WTC11 (cell line): ENCODE measurements around the gene ELK3. TPM values are rescaled to one million over a fixed set of nuclear protein-coding genes. Genes with fewer than 3 reads are reported as not detected.

Experiments used
- ATAC-seq: fragments of 200-7000 bp; cut with Tn5 transposase; 2 replicates; pipeline ENCODE4 v1.10.0; 2021; ENCODE audit warnings: mild to moderate bottlenecking, moderate library complexity
- CTCF ChIA-PET: fragments of 300-600 bp; sonication (Branson Sonifier 250); formaldehyde crosslinking; loops from one replicate; lab custom pipeline; 2021; ENCODE audit warnings: antibody characterized with exemption; lab: Charles Lee
- POLR2A ChIA-PET: fragments of 350-600 bp; sonication (Branson Sonifier 250); formaldehyde crosslinking; loops from one replicate; lab custom pipeline; 2021; ENCODE audit warnings: antibody characterized with exemption; lab: Charles Lee
- DNase-seq: peaks from one replicate; pipeline ENCODE4 v3.0.0; 2021; ENCODE audit warnings: low spot score
- H3K27ac Mint-ChIP-seq: 2 replicates; pipeline ENCODE4 v1.8.0; 2021; ENCODE audit warnings: mixed read lengths
- H3K27me3 Mint-ChIP-seq: 2 replicates; pipeline ENCODE4 v1.8.0; 2021; ENCODE audit warnings: low read depth, mild to moderate bottlenecking, moderate library complexity, mixed read lengths
- H3K36me3 Mint-ChIP-seq: 2 replicates; pipeline ENCODE4 v1.8.0; 2021; ENCODE audit warnings: mixed read lengths
- H3K4me1 Mint-ChIP-seq: 2 replicates; pipeline ENCODE4 v1.8.0; 2022; ENCODE audit warnings: mixed read lengths
- H3K4me3 Mint-ChIP-seq: 2 replicates; pipeline ENCODE4 v1.8.0; 2021; ENCODE audit warnings: mild to moderate bottlenecking, moderate library complexity, mixed read lengths
- H3K9me3 Mint-ChIP-seq: 2 replicates; pipeline ENCODE4 v1.8.0; 2021; ENCODE audit warnings: mixed read lengths
- ARID4B ChIP-seq: sonication (generic); formaldehyde crosslinking; IDR thresholded peaks from 2 replicates; pipeline ENCODE4 v1.8.0; 2023; ENCODE audit warnings: missing genetic modification reagents, mild to moderate bottlenecking, borderline replicate concordance
- ATF2 ChIP-seq: sonication (generic); formaldehyde crosslinking; IDR thresholded peaks from 2 replicates; pipeline ENCODE4 v1.8.1; 2022; ENCODE audit warnings: low read depth, missing genetic modification reagents, borderline replicate concordance
- E2F1 ChIP-seq: sonication (generic); formaldehyde crosslinking; IDR thresholded peaks from 2 replicates; pipeline ENCODE4 v1.8.0; 2022; ENCODE audit warnings: mild to moderate bottlenecking, missing genetic modification reagents
- ELF4 ChIP-seq: sonication (generic); formaldehyde crosslinking; IDR thresholded peaks from 2 replicates; pipeline ENCODE4 v1.8.1; 2022; ENCODE audit warnings: low read depth, mild to moderate bottlenecking, moderate library complexity, missing genetic modification reagents
- GTF2I ChIP-seq: fragments of 250-450 bp; sonication (Bioruptor Pico); conservative IDR thresholded peaks from 2 replicates; pipeline ENCODE4 v1.4.0; 2021; ENCODE audit warnings: mild to moderate bottlenecking
- HMGA2 ChIP-seq: fragments of 250-450 bp; sonication (Bioruptor Pico); IDR thresholded peaks from 2 replicates; pipeline ENCODE4 v1.4.0; 2021; ENCODE audit warnings: mild to moderate bottlenecking, moderate library complexity
- JUN ChIP-seq: sonication (generic); formaldehyde crosslinking; IDR thresholded peaks from 2 replicates; pipeline ENCODE4 v1.8.0; 2023; ENCODE audit warnings: mild to moderate bottlenecking, missing genetic modification reagents
- MAX ChIP-seq: sonication (generic); formaldehyde crosslinking; IDR thresholded peaks from 2 replicates; pipeline ENCODE4 v1.8.0; 2022; ENCODE audit warnings: mild to moderate bottlenecking, missing genetic modification reagents
- MYBL2 ChIP-seq: sonication (generic); formaldehyde crosslinking; IDR thresholded peaks from 2 replicates; pipeline ENCODE4 v1.8.1; 2023; ENCODE audit warnings: mild to moderate bottlenecking, moderate library complexity, missing genetic modification reagents
- NR2C2 ChIP-seq: sonication (generic); formaldehyde crosslinking; IDR thresholded peaks from 2 replicates; pipeline ENCODE4 v1.8.0; 2022; ENCODE audit warnings: mild to moderate bottlenecking, missing genetic modification reagents
- NR3C1 ChIP-seq: sonication (generic); formaldehyde crosslinking; conservative IDR thresholded peaks from 2 replicates; pipeline ENCODE4 v1.8.1; 2023; ENCODE audit warnings: low read depth, mild to moderate bottlenecking, missing genetic modification reagents
- SMAD3 ChIP-seq: sonication (generic); formaldehyde crosslinking; IDR thresholded peaks from 2 replicates; pipeline ENCODE4 v1.8.0; 2022; ENCODE audit warnings: missing genetic modification reagents, mild to moderate bottlenecking, borderline replicate concordance
- STAT6 ChIP-seq: sonication (generic); formaldehyde crosslinking; conservative IDR thresholded peaks from 2 replicates; pipeline ENCODE4 v1.8.1; 2023; ENCODE audit warnings: mild to moderate bottlenecking, low read depth, missing genetic modification reagents, moderate library complexity
- TP53 ChIP-seq: sonication (generic); formaldehyde crosslinking; IDR thresholded peaks from 2 replicates; pipeline ENCODE4 v1.8.1; 2023; ENCODE audit warnings: mild to moderate bottlenecking, missing genetic modification reagents
- ZNF121 ChIP-seq: sonication (generic); formaldehyde crosslinking; IDR thresholded peaks from 2 replicates; pipeline ENCODE4 v1.8.0; 2023; ENCODE audit warnings: missing genetic modification reagents
- ZNF232 ChIP-seq: sonication (generic); formaldehyde crosslinking; IDR thresholded peaks from 2 replicates; pipeline ENCODE4 v1.8.0; 2022; ENCODE audit warnings: mild to moderate bottlenecking, missing genetic modification reagents
- ZNF396 ChIP-seq: fragments of 250-450 bp; sonication (Bioruptor Pico); IDR thresholded peaks from 2 replicates; pipeline ENCODE4 v1.8.0; 2021; ENCODE audit warnings: mild to moderate bottlenecking, moderate library complexity, borderline replicate concordance
- ZNF423 ChIP-seq: fragments of 250-450 bp; sonication (Bioruptor Pico); IDR thresholded peaks from 2 replicates; pipeline ENCODE4 v2.1.2; 2022; ENCODE audit warnings: mild to moderate bottlenecking, moderate library complexity
- ZNF512 ChIP-seq: sonication (generic); formaldehyde crosslinking; IDR thresholded peaks from 2 replicates; pipeline ENCODE4 v1.8.1; 2022; ENCODE audit warnings: missing genetic modification reagents, borderline replicate concordance
- ZSCAN18 ChIP-seq: fragments of 250-450 bp; sonication (Bioruptor Pico); IDR thresholded peaks from 2 replicates; pipeline ENCODE4 v2.1.2; 2022; ENCODE audit warnings: mild to moderate bottlenecking, moderate library complexity
- total RNA-seq: library from RNA; stranded (reverse); gene quantifications from 3 replicates; pipeline ENCODE4 v1.2.3, GENCODE V29; 2021

ELK3 gene
- total RNA-seq, 1 experiment from 2014 or later, result 16.5 TPM

- Mint-ChIP-seq H3K9me3 (no peaks in the 10 kb centered on the region), H3K27ac (no peak overlapping the region), H3K4me3 (no peak overlapping the region), H3K4me1 (peaks cover 55% of the 10 kb centered on the region)
- TF ChIP-seq NR3C1 (CRISPR knock-in tag) (no peak), ELF4 (CRISPR knock-in tag) (no peak), ZSCAN18 (CRISPR knock-in tag) (no peak), ARID4B (CRISPR knock-in tag) (no peak), ZNF396 (no peak), ZNF423 (CRISPR knock-in tag) (no peak), JUN (no peak), HMGA2 (CRISPR knock-in tag) (no peak), E2F1 (CRISPR knock-in tag) (no peak), TP53 (CRISPR knock-in tag) (no peak), NR2C2 (CRISPR knock-in tag) (no peak), ZNF121 (CRISPR knock-in tag) (no peak), SMAD3 (CRISPR knock-in tag) (no peak), GTF2I (CRISPR knock-in tag) (no peak), ZNF232 (CRISPR knock-in tag) (no peak), ATF2 (CRISPR knock-in tag) (no peak), STAT6 (CRISPR knock-in tag) (no peak), MYBL2 (no peak), ZNF512 (CRISPR knock-in tag) (no peak), MAX (no peak)
- TF ChIP-seq, all 79 proteins: peak for 0
- no peak for DNase-seq
- Mint-ChIP-seq H3K36me3 (no peaks in the 10 kb centered on the region), H3K27me3 (no peaks in the 10 kb centered on the region; the same call in 1 of the 2 replicates)
- ATAC-seq, result no peak
- CTCF ChIA-PET, result interaction anchor here (0.6 to 1.5 kb wide), 2 partner anchors 308 to 314 kb away, joined by 3 to 4 read pairs; no protein-coding TSS in a partner anchor
- POLR2A ChIA-PET, result no interaction called here
Measured at GRCh38 chr12:96208346-96208745, 14.2 kb downstream of the ELK3 start.
